Measurements from ENCODE around the gene DTNBP1.

DTNBP1 gene

DNA sequence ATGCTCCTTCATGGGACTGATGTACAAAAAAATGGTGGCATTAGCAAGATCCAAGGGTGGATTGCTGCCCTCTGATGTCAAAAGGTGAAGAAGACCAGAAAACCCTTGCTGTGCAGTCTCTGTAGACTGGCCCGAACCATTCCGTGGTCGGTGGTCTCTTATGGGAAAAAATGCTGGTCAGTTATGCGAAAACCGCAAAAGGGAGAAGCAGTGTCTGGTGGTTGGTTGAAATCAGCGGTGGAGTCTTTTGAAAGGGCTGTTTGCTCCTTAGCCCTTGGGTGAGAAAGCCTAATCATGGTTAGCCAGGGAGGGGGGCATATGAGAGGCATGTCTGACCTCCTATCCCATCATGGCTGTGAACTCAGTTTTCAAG is 108.1 kb downstream of the DTNBP1 start:
- Histone ChIP-seq H3K27ac (no peak overlapping the region), H3K9me3 (no peaks in the 10 kb centered on the region), H3K36me3 (no peaks in the 10 kb centered on the region), H3K4me3 (ENCODE audit: low read depth in 1 of 2, low read length in 1 of 2) (no peak overlapping the region), H3K27me3 (no peaks in the 10 kb centered on the region), H3K4me1 (ENCODE audit: control insufficient read depth in 1 of 2, insufficient read depth in 1 of 2, low read depth in 1 of 2, low read length in 1 of 2) (peaks cover 0 to 7% of the 10 kb centered on the region in 2 experiments)
- TF ChIP-seq, protein P1, sequence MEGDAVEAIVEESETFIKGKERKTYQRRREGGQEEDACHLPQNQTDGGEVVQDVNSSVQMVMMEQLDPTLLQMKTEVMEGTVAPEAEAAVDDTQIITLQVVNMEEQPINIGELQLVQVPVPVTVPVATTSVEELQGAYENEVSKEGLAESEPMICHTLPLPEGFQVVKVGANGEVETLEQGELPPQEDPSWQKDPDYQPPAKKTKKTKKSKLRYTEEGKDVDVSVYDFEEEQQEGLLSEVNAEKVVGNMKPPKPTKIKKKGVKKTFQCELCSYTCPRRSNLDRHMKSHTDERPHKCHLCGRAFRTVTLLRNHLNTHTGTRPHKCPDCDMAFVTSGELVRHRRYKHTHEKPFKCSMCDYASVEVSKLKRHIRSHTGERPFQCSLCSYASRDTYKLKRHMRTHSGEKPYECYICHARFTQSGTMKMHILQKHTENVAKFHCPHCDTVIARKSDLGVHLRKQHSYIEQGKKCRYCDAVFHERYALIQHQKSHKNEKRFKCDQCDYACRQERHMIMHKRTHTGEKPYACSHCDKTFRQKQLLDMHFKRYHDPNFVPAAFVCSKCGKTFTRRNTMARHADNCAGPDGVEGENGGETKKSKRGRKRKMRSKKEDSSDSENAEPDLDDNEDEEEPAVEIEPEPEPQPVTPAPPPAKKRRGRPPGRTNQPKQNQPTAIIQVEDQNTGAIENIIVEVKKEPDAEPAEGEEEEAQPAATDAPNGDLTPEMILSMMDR (IDR thresholded peaks at IDR 0.05): no peak

DNA sequence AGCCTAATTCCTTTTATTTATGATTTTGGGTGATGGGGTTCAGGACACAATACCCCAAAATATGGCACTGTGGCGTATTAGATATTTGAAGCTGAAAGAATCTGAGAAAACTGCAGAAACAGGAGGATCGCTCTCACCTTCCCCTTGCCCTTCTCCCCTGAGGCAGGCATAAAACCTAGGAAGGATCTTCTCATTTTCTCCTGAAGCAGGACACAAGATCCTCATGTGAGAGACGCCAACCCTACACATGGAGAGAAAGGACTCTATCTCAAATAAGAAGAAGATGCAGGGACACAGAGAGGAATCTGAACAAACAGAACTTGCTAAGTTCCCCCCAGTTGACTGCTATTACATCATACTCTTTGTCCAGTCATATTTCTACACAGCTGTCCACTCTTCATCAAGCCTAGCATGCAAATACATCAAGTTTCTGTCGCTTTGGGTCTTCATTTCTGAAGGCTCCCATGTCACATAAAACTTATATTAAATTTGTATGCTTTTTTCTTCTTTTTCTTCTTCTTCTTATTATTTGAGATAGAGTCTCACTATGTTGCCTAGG is 109.0 kb downstream of the DTNBP1 start:
- TF ChIP-seq, protein P1 (IDR thresholded peaks at IDR 0.05): no peak
- Histone ChIP-seq H3K9me3 (no peaks in the 10 kb centered on the region), H3K4me3 (ENCODE audit: low read depth in 1 of 2, low read length in 1 of 2) (no peak overlapping the region), H3K4me1 (ENCODE audit: control insufficient read depth in 1 of 2, insufficient read depth in 1 of 2, low read depth in 1 of 2, low read length in 1 of 2) (no peaks in the 10 kb centered on the region), H3K27me3 (no peaks in the 10 kb centered on the region), H3K27ac (no peak overlapping the region), H3K36me3 (no peaks in the 10 kb centered on the region)

DNA sequence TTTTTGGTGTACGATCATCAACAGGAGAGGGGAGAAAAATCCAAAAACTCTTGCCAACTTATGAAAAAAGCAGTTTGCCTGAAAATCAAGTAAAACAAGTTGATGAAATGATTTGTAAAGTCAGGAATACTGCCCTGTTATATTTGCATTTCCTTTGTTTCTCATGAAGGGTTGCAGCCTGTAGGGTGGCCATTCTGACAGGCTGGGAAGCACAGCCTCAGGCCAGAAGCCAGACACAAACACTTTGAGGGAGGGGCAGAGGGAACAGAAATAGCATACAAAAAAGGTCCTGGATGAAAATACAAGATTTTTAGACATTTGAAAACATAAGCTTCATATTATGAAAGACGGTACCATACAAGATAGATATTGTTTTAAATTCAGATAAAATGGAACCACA is 109.8 kb downstream of the DTNBP1 start:
- H3K9me3 ChIP-seq: no peaks in the 10 kb centered on the region
- no peak overlapping the region for H3K4me3 ChIP-seq (ENCODE audit: low read depth in 1 of 2, low read length in 1 of 2)
- no peak overlapping the region for H3K27ac ChIP-seq
- no peaks in the 10 kb centered on the region for H3K36me3 ChIP-seq
- no peaks in the 10 kb centered on the region for H3K27me3 ChIP-seq
- TF ChIP-seq, protein P1 (IDR thresholded peaks at IDR 0.05): no peak
- H3K4me1 ChIP-seq (ENCODE audit: control insufficient read depth in 1 of 2, insufficient read depth in 1 of 2, low read depth in 1 of 2, low read length in 1 of 2): no peaks in the 10 kb centered on the region

DNA sequence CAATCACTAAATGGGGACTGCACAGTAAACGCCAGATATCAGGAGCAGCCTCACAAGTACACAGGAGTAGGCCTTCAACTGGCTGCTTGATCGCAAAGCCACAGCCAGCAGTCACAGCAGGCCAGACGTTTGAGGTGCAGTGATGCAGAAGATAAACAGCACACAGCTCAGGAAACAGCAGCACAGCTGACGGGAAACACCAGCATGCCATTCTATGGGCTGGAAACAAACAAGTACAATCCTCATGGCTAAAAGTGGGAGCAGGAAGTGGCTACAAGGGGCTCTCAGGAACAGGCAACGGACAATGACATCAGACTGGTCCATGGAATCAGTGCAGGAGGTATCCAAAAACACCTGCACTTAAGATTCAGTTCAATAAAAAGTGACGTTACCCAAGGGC is 111.0 kb downstream of the DTNBP1 start:
- TF ChIP-seq, protein P1 (IDR thresholded peaks at IDR 0.05): no peak
- Histone ChIP-seq H3K36me3 (no peaks in the 10 kb centered on the region), H3K27me3 (no peaks in the 10 kb centered on the region), H3K4me1 (ENCODE audit: control insufficient read depth in 1 of 2, insufficient read depth in 1 of 2, low read depth in 1 of 2, low read length in 1 of 2) (no peaks in the 10 kb centered on the region), H3K9me3 (no peaks in the 10 kb centered on the region), H3K27ac (no peak overlapping the region), H3K4me3 (ENCODE audit: low read depth in 1 of 2, low read length in 1 of 2) (no peak overlapping the region)

DNA sequence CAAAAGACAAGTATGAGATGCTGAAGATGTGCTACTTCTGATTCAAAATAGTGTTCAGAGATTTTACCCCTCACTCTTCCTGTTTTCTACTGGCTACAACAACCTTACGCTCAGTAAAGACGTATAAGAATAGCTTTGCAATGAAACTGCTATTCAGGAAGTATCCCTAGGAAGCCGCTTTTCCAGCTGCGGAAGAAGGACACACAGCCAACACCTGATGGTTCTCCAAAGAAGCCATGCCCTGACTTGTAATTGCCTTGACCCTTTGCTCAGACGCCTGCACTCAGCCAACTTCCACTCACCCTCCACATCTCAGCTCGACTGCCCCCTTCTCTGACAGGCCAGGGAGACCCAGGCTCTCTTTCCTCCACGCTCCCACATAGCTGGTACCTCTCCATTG is 111.6 kb downstream of the DTNBP1 start:
- H3K4me1 ChIP-seq (ENCODE audit: control insufficient read depth in 1 of 2, insufficient read depth in 1 of 2, low read depth in 1 of 2, low read length in 1 of 2): no peaks in the 10 kb centered on the region
- no peaks in the 10 kb centered on the region for H3K9me3 ChIP-seq
- H3K36me3 ChIP-seq: no peaks in the 10 kb centered on the region
- no peak overlapping the region for H3K4me3 ChIP-seq (ENCODE audit: low read depth in 1 of 2, low read length in 1 of 2)
- H3K27ac ChIP-seq: no peak overlapping the region
- no peaks in the 10 kb centered on the region for H3K27me3 ChIP-seq
- TF ChIP-seq, protein P1 (IDR thresholded peaks at IDR 0.05): no peak
